ENCODE results near the gene SAMD3. TPM values are rescaled to one million over a fixed set of nuclear protein-coding genes. Genes with fewer than 3 reads are reported as not detected.
"Not testable (repeated sequence)": the region's sequence is repeated elsewhere in the genome, so short reads cannot be mapped to it uniquely, and the experiment has no call there.

Gene SAMD3
- total RNA-seq, 4 donors from 2014 or later = 4.0 to 4.4 TPM; not detected in 2

DNA sequence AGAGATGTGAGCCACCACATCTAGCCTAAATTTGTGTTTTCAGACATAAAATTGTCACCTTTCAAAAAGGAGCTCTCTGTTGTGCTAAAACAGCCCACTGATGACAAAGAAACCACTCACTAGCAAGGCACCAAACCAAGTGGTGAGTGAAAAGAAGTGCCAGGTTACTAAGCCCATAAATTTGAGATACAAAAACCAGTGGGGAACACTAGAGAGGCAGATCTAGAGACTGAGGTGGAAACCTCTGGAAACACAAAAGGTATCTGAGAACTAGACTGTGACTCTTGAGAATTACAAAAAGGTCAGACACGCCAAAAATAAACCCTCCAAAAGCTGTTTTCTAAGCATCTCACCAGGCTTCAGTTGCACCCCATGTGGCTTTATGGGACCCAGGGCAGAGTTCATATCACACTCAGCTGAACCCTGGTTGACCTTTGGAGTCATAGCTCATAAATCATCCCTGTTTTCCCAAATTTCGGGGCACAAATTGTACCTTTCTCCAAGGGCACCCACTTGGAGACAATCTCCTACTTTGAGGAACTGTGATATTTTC, 24.2 kb downstream of the SAMD3 start:
- no peak for DNase-seq

DNA sequence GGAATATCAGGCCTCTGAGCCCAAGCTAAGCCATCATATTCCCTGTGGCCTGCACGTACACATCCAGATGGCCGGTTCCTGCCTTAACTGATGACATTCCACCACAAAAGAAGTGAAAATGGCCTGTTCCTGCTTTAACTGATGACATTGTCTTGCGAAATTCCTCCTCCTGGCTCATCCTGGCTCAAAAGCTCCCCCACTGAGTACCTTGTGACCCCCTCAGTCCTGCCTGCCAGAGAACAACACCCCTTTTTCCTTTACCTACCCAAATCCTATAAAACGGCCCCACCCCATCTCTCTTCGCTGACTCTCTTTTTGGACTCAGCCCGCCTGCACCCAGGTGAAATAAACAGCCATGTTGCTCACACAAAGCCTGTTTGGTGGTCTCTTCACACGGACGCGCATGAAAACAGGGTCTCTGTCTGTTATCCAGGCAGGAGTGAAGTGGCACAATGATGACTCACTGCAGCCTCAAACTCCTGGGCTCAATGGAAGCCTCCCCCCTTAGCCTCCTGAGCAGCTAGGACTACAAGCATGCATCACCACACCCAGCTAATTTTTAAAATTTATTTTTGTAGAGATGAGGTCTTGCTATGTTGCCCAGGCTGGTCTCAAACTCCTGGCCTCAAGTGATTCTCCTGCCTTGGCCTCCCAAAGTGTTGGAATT, 24.8 kb downstream of the SAMD3 start:
- DNase-seq; H3K4me1 ChIP-seq; H3K27ac ChIP-seq; in situ Hi-C loops (cut with MboI; ENCODE audit: low pct_ligation_motif_present in 1 of 4, low pct_unique_long_range_greater_than_20kb in 1 of 4, low sequenced_read_pairs in 3 of 4); intact Hi-C loops (cut with DNase I; ENCODE audit: low total_unique reads); H3K36me3 ChIP-seq; H3K27me3 ChIP-seq; H3K9me3 ChIP-seq; H3K4me3 ChIP-seq: not testable (repeated sequence)
- 93% methylated on average over 9 of the region's 9 CpGs; no CpG with 5 or more reads in 1 of the 2 donors for WGBS, 2 donors (ENCODE audit: low coverage in 1 of 2)

More for the DNA sequence above, 24.2 kb downstream of the SAMD3 start:
- H3K9me3 ChIP-seq = no peaks in the 10 kb centered on the region
- no peaks in the 10 kb centered on the region for H3K36me3 ChIP-seq
- intact Hi-C loops (cut with DNase I; ENCODE audit: low total_unique reads) (no loop called here), in situ Hi-C loops (cut with MboI; ENCODE audit: low pct_ligation_motif_present in 1 of 4, low pct_unique_long_range_greater_than_20kb in 1 of 4, low sequenced_read_pairs in 3 of 4) (no loop called here)
- 68 to 100% methylated on average over 1 to 2 of the region's 2 CpGs for WGBS, 2 donors (ENCODE audit: low coverage in 1 of 2)
- no peak overlapping the region for H3K27ac ChIP-seq
- H3K27me3 ChIP-seq = no peaks in the 10 kb centered on the region
- TF ChIP-seq POLR2AphosphoS5 (IDR thresholded peaks at IDR 0.05) (no peak), POLR2A (IDR thresholded peaks at IDR 0.05) (no peak), CTCF (IDR thresholded peaks at IDR 0.05) (no peak), EP300 (IDR thresholded peaks at IDR 0.05; ENCODE audit: low read depth) (no peak)
- H3K4me3 ChIP-seq = no peak overlapping the region
- H3K4me1 ChIP-seq = no peaks in the 10 kb centered on the region

DNA sequence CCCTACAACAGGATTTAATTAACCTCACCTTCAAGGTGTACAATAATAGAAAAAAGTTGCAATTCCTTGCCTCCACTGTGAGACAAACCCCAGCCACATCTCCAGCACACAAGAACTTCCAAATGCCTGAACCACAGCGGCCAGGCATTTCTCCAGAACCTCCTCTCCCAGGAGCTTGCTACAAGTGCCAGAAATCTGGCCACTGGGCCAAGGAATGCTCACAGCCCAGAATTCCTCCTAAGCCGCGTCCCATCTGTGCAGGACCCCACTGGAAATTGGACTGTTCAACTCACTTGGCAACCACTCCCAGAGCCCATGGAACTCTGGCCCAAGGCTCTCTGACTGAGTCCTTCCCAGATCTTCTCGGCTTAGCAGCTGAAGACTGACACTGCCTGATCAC, 28.3 kb downstream of the SAMD3 start:
- intact Hi-C loops (cut with DNase I; ENCODE audit: low total_unique reads) = not testable (repeated sequence)

DNA sequence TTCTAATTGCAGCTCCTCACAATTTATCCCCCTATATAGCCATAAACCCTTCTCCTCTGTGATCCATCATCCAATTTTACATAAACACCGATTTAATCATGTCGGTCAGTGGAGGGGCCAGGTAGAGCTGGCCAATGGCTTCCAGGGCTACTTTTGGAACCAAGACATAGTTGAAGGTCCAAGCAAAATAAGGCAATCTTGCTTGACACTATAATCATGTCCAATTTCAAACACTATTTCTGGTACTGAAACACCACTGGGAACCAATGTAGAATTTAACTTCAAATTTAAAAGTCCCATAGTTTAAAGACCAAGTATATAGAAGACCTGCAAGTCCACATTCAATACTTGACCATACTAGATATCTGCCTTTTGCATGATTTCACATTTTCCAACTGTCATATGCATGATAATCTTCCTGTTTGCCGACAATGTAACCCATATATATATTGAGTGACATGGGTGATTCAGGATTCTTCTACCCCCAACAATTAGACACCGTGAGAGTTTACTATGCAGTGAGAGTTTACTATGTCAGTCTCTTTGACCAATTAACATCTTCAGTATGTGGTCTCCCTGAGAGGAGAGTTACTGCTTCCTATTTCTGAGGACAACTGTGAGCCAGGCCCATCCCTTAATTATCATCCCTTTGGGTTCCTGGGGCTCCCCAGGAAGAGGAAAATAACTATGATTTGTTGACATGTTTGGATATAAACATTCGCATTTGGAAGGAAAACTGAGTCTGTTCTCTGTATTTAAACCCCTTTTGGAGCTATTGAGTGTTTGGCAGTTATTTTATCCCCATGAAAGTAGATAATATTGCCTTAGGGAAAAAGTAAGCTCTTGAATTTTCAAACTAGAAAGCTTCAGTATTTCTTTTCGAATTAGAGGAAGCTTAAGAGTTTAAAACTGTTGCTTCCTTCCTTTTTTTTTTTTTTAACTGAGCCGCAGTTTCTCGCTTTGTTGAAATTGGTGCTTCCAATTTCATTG, 31.8 kb downstream of the SAMD3 start:
- no peak overlapping the region for H3K27ac ChIP-seq
- 71 to 75% methylated on average over 8 of the region's 8 CpGs for WGBS, 2 donors (ENCODE audit: low coverage in 1 of 2)
- TF ChIP-seq CTCF (IDR thresholded peaks at IDR 0.05) (no peak), POLR2A (IDR thresholded peaks at IDR 0.05) (no peak), POLR2AphosphoS5 (IDR thresholded peaks at IDR 0.05) (no peak), EP300 (IDR thresholded peaks at IDR 0.05; ENCODE audit: low read depth) (no peak)
- no peak for DNase-seq
- intact Hi-C loops (cut with DNase I; ENCODE audit: low total_unique reads) (no loop called here), in situ Hi-C loops (cut with MboI; ENCODE audit: low pct_ligation_motif_present in 1 of 4, low pct_unique_long_range_greater_than_20kb in 1 of 4, low sequenced_read_pairs in 3 of 4) (no loop called here)
- H3K9me3 ChIP-seq = no peaks in the 10 kb centered on the region
- no peaks in the 10 kb centered on the region for H3K27me3 ChIP-seq
- peaks cover 0 to 5% (median under 1%) of the 10 kb centered on the region in 4 donors for H3K4me1 ChIP-seq
- no peaks in the 10 kb centered on the region for H3K36me3 ChIP-seq
- H3K4me3 ChIP-seq = no peak overlapping the region

More for the DNA sequence above, 28.3 kb downstream of the SAMD3 start:
- H3K9me3 ChIP-seq; DNase-seq; H3K4me1 ChIP-seq; in situ Hi-C loops (cut with MboI; ENCODE audit: low pct_ligation_motif_present in 1 of 4, low pct_unique_long_range_greater_than_20kb in 1 of 4, low sequenced_read_pairs in 3 of 4); H3K27ac ChIP-seq; H3K36me3 ChIP-seq; H3K4me3 ChIP-seq; H3K27me3 ChIP-seq: not testable (repeated sequence)
- WGBS, 2 donors (ENCODE audit: low coverage in 1 of 2) = 73% methylated on average over 4 of the region's 4 CpGs; no CpG with 5 or more reads in 1 of the 2 donors

All from transverse colon (tissue), 4 donors.